ENCODE measurements around the gene TBX10.

Gene TBX10

GRCh38 chr11:67617243-67617953 lies 22.2 kb downstream of the TBX10 start:
- Histone ChIP-seq H3K36me3 (ENCODE audit: insufficient read depth, insufficient read length, low read length) (peaks cover 19% of the 10 kb centered on the region), H3K9ac (ENCODE audit: insufficient read length, low read depth) (peak overlapping the region; percentile 85), H3K9me3 (ENCODE audit: insufficient read depth, low read length) (no peaks in the 10 kb centered on the region), H3K27me3 (ENCODE audit: insufficient read depth, insufficient read length) (no peaks in the 10 kb centered on the region), H3K4me3 (ENCODE audit: insufficient read length, low read depth) (no peak overlapping the region), H3K4me1 (ENCODE audit: insufficient read depth, insufficient read length) (peaks cover 35% of the 10 kb centered on the region)
- DNase-seq (ENCODE audit: low read depth, low spot score): no peak
- TF ChIP-seq ZNF274 (IDR thresholded peaks at IDR 0.05; ENCODE audit: low read depth, low read length) (no peak), SUZ12 (IDR thresholded peaks at IDR 0.05; ENCODE audit: extremely low read depth, insufficient read depth, insufficient read length) (no peak), YY1 (IDR thresholded peaks at IDR 0.05; ENCODE audit: insufficient read depth, insufficient read length) (no peak)

GRCh38 chr11:67616431-67617242 lies 22.9 kb downstream of the TBX10 start:
- no peak overlapping the region for H3K4me3 ChIP-seq (ENCODE audit: insufficient read length, low read depth)
- H3K9ac ChIP-seq (ENCODE audit: insufficient read length, low read depth): peak overlapping the region; percentile 58
- peaks cover 26% of the 10 kb centered on the region for H3K36me3 ChIP-seq (ENCODE audit: insufficient read depth, insufficient read length, low read length)

DNA sequence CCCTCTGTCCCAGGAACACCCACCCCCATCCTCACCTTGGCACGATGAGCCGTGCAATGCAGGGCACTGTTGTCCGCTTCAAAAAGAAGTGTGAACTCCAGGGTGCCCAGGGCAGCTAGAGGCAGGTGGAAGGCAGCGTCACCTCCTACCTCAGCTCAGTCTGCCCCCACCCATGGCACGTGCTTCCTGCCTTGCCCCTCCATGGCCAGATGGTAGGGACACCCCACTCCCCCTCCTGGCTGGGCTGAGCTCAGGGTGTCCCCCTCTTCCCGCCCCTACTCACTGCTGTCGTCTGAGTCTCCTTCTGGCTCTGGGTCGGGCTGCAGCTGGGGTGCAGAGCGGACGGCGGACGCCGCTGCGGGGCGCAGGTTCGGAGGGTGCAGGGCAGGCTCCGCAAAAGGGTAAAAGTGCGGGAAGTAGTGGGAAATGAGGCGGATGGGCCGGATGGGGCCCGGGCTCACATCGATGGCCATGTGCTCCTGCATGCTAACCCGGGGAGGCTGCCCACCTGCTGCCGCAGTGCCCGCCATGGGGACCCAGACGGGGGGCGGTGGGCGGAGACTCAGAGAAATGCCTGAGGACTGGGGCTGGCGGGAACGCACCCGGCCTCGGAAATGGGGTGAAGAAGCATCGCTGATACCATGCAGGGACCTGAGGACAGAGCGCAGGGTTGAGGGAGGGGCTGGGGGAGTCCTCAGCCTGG lies 23.7 kb downstream of the TBX10 start:
- Histone ChIP-seq H3K9me3 (ENCODE audit: insufficient read depth, low read length) (no peaks in the 10 kb centered on the region), H3K4me3 (ENCODE audit: insufficient read length, low read depth) (no peak overlapping the region), H3K36me3 (ENCODE audit: insufficient read depth, insufficient read length, low read length) (peaks cover 34% of the 10 kb centered on the region), H3K9ac (ENCODE audit: insufficient read length, low read depth) (peak overlapping the region; percentile 76), H3K27me3 (ENCODE audit: insufficient read depth, insufficient read length) (no peaks in the 10 kb centered on the region), H3K4me1 (ENCODE audit: insufficient read depth, insufficient read length) (peaks cover 35% of the 10 kb centered on the region)
- TF ChIP-seq ZNF274 (IDR thresholded peaks at IDR 0.05; ENCODE audit: low read depth, low read length) (no peak), YY1 (IDR thresholded peaks at IDR 0.05; ENCODE audit: insufficient read depth, insufficient read length) (no peak), SUZ12 (IDR thresholded peaks at IDR 0.05; ENCODE audit: extremely low read depth, insufficient read depth, insufficient read length) (no peak)
- DNase-seq (ENCODE audit: low read depth, low spot score): no peak

More at GRCh38 chr11:67616431-67617242, 22.9 kb downstream of the TBX10 start:
- Histone ChIP-seq H3K9me3 (ENCODE audit: insufficient read depth, low read length) (no peaks in the 10 kb centered on the region), H3K4me1 (ENCODE audit: insufficient read depth, insufficient read length) (peaks cover 35% of the 10 kb centered on the region), H3K27me3 (ENCODE audit: insufficient read depth, insufficient read length) (no peaks in the 10 kb centered on the region)
- no peak for TF ChIP-seq SUZ12 (IDR thresholded peaks at IDR 0.05; ENCODE audit: extremely low read depth, insufficient read depth, insufficient read length)
- no peak for DNase-seq (ENCODE audit: low read depth, low spot score)

- DNase-seq (ENCODE audit: low read depth, low spot score): no peak
- H3K36me3 ChIP-seq (ENCODE audit: insufficient read depth, insufficient read length, low read length): peaks cover 42% of the 10 kb centered on the region
- no peaks in the 10 kb centered on the region for H3K9me3 ChIP-seq (ENCODE audit: insufficient read depth, low read length)
- peak overlapping the region; percentile 76 for H3K9ac ChIP-seq (ENCODE audit: insufficient read length, low read depth)
- TF ChIP-seq ZNF274 (IDR thresholded peaks at IDR 0.05; ENCODE audit: low read depth, low read length) (no peak), YY1 (IDR thresholded peaks at IDR 0.05; ENCODE audit: insufficient read depth, insufficient read length) (no peak), SUZ12 (IDR thresholded peaks at IDR 0.05; ENCODE audit: extremely low read depth, insufficient read depth, insufficient read length) (no peak)
- H3K27me3 ChIP-seq (ENCODE audit: insufficient read depth, insufficient read length): no peaks in the 10 kb centered on the region
- no peak overlapping the region for H3K4me3 ChIP-seq (ENCODE audit: insufficient read length, low read depth)
- H3K4me1 ChIP-seq (ENCODE audit: insufficient read depth, insufficient read length): peaks cover 35% of the 10 kb centered on the region
Measured at GRCh38 chr11:67614730-67615714, 24.5 kb downstream of the TBX10 start.

- peak overlapping the region; percentile 70 for H3K9ac ChIP-seq (ENCODE audit: insufficient read length, low read depth)
- H3K9me3 ChIP-seq (ENCODE audit: insufficient read depth, low read length): no peaks in the 10 kb centered on the region
- DNase-seq (ENCODE audit: low read depth, low spot score): no peak
- no peaks in the 10 kb centered on the region for H3K27me3 ChIP-seq (ENCODE audit: insufficient read depth, insufficient read length)
- H3K4me1 ChIP-seq (ENCODE audit: insufficient read depth, insufficient read length): peaks cover 35% of the 10 kb centered on the region
- TF ChIP-seq YY1 (IDR thresholded peaks at IDR 0.05; ENCODE audit: insufficient read depth, insufficient read length) (no peak), SUZ12 (IDR thresholded peaks at IDR 0.05; ENCODE audit: extremely low read depth, insufficient read depth, insufficient read length) (no peak), ZNF274 (IDR thresholded peaks at IDR 0.05; ENCODE audit: low read depth, low read length) (no peak)
- no peak overlapping the region for H3K4me3 ChIP-seq (ENCODE audit: insufficient read length, low read depth)
- peaks cover 51% of the 10 kb centered on the region for H3K36me3 ChIP-seq (ENCODE audit: insufficient read depth, insufficient read length, low read length)
Measured at GRCh38 chr11:67613960-67614715, 25.4 kb downstream of the TBX10 start.

Measured in NT2/D1 (cell line).